Nucleus accumbens (tissue), 56 donors: Measurements from ENCODE around the gene SMIM20.
A peak's percentile ranks its signal among the peaks of the same experiment; 100 is the strongest.

Source experiments
- DNase-seq, 56 donors: peaks; one replicate each; lab custom pipeline; 2025; lab: John Stamatoyannopoulos, UW

SMIM20 gene

GRCh38 chr4:25925486-25926201, 11.6 kb downstream of the SMIM20 start:
- DNase-seq = peak in 24 of 56 donors; percentile 4 to 60 (median 21)

GRCh38 chr4:25926462-25926861, 12.4 kb downstream of the SMIM20 start:
- peak in 5 of 56 donors; percentile 11 to 30 (median 26) for DNase-seq

- peak in 1 of 56 donors; percentile 18 for DNase-seq
Measured at GRCh38 chr4:25927361-25928195, 13.6 kb downstream of the SMIM20 start.

- no peak for DNase-seq
Measured at GRCh38 chr4:25928379-25929297, 14.6 kb downstream of the SMIM20 start.

GRCh38 chr4:25929298-25929686, 15.3 kb downstream of the SMIM20 start:
- DNase-seq = no peak

GRCh38 chr4:25930731-25931354, 16.8 kb downstream of the SMIM20 start:
- peak in 1 of 56 donors; percentile 14 for DNase-seq

- no peak for DNase-seq
Measured at GRCh38 chr4:25936696-25937095, 22.7 kb downstream of the SMIM20 start.

GRCh38 chr4:25937801-25938200, 23.8 kb downstream of the SMIM20 start:
- no peak for DNase-seq

GRCh38 chr4:25938366-25938765, 24.3 kb downstream of the SMIM20 start:
- no peak for DNase-seq

- no peak for DNase-seq
Measured at GRCh38 chr4:25938787-25939186, 24.8 kb downstream of the SMIM20 start.

- no peak for DNase-seq
Measured at GRCh38 chr4:25939330-25939729, 25.3 kb downstream of the SMIM20 start.

GRCh38 chr4:25941457-25942221, 27.6 kb downstream of the SMIM20 start:
- DNase-seq = no peak

- no peak for DNase-seq
Measured at GRCh38 chr4:25943312-25943711, 29.3 kb downstream of the SMIM20 start.

- no peak for DNase-seq
Measured at GRCh38 chr4:25943805-25944204, 29.8 kb downstream of the SMIM20 start.

GRCh38 chr4:25948051-25948450, 34.0 kb downstream of the SMIM20 start:
- DNase-seq = no peak

GRCh38 chr4:25949173-25949748, 35.2 kb downstream of the SMIM20 start:
- no peak for DNase-seq

- DNase-seq = no peak
Measured at GRCh38 chr4:25949994-25950393, 36.0 kb downstream of the SMIM20 start.

GRCh38 chr4:25950461-25951389, 36.7 kb downstream of the SMIM20 start:
- DNase-seq = no peak
